Femur (tissue), 1 donor: Measurements from ENCODE around the gene STIM2.

ENCODE experiments used
- DNase-seq: peaks from one replicate; pipeline ENCODE4 v3.0.0-alpha.2; 2017

Gene STIM2

GRCh38 chr4:26907731-26908599 lies 47.3 kb downstream of the STIM2 start:
- no peak for DNase-seq

- DNase-seq, result no peak
Observed at GRCh38 chr4:26909369-26909768, 48.7 kb downstream of the STIM2 start.

GRCh38 chr4:26911254-26911653 lies 50.6 kb downstream of the STIM2 start:
- no peak for DNase-seq

- no peak for DNase-seq
Observed at GRCh38 chr4:26912069-26912468, 51.4 kb downstream of the STIM2 start.

- no peak for DNase-seq
Observed at GRCh38 chr4:26912810-26913209, 52.2 kb downstream of the STIM2 start.

- no peak for DNase-seq
Observed at GRCh38 chr4:26916195-26916594, 55.6 kb downstream of the STIM2 start.

GRCh38 chr4:26930964-26931363 lies 70.3 kb downstream of the STIM2 start:
- DNase-seq, result no peak

GRCh38 chr4:26931451-26931850 lies 70.8 kb downstream of the STIM2 start:
- DNase-seq, result no peak

- DNase-seq, result no peak
Observed at GRCh38 chr4:26931966-26932365, 71.3 kb downstream of the STIM2 start.

- no peak for DNase-seq
Observed at GRCh38 chr4:26935397-26935796, 74.8 kb downstream of the STIM2 start.

GRCh38 chr4:26936284-26937065 lies 75.8 kb downstream of the STIM2 start:
- no peak for DNase-seq

- no peak for DNase-seq
Observed at GRCh38 chr4:26937139-26937538, 76.5 kb downstream of the STIM2 start.

- DNase-seq, result no peak
Observed at GRCh38 chr4:26937567-26937966, 76.9 kb downstream of the STIM2 start.

- DNase-seq, result no peak
Observed at GRCh38 chr4:26938516-26938915, 77.9 kb downstream of the STIM2 start.

- DNase-seq, result no peak
Observed at GRCh38 chr4:26941951-26942350, 81.3 kb downstream of the STIM2 start.

GRCh38 chr4:26942871-26943270 lies 82.2 kb downstream of the STIM2 start:
- DNase-seq, result no peak

GRCh38 chr4:26943391-26943790 lies 82.8 kb downstream of the STIM2 start:
- DNase-seq, result no peak

- no peak for DNase-seq
Observed at GRCh38 chr4:26945794-26946193, 85.2 kb downstream of the STIM2 start.

- no peak for DNase-seq
Observed at GRCh38 chr4:26947318-26947717, 86.7 kb downstream of the STIM2 start.

GRCh38 chr4:26950446-26950845 lies 89.8 kb downstream of the STIM2 start:
- no peak for DNase-seq

GRCh38 chr4:26952891-26953290 lies 92.2 kb downstream of the STIM2 start:
- DNase-seq, result no peak

GRCh38 chr4:26953366-26953765 lies 92.7 kb downstream of the STIM2 start:
- no peak for DNase-seq

GRCh38 chr4:26953770-26954423 lies 93.3 kb downstream of the STIM2 start:
- no peak for DNase-seq

GRCh38 chr4:26955241-26955640 lies 94.6 kb downstream of the STIM2 start:
- DNase-seq, result no peak
